ENCODE data around the gene MICOS13.

GRCh38 chr19:5692723-5693194, 12.4 kb upstream of the MICOS13 start:
- TF ChIP-seq CTCF (IDR thresholded peaks at IDR 0.05; ENCODE audit: low read depth, low read length, poor library complexity, severe bottlenecking) = no peak
- no peak for TF ChIP-seq EZH2phosphoT487 (IDR thresholded peaks at IDR 0.05; ENCODE audit: borderline replicate concordance, low read length)
